GM12874 (cell line): ENCODE measurements around the gene FAM184A.

ENCODE experiments used
- TF ChIP-seq, protein P1 (sequence below): IDR thresholded peaks from 2 replicates; pipeline ENCODE4 v1.5.1; 2011; ENCODE audit warnings: low read depth, mild to moderate bottlenecking, control low read depth, low read length, moderate library complexity; ENCODE audit not compliant: insufficient read depth

FAM184A gene

DNA sequence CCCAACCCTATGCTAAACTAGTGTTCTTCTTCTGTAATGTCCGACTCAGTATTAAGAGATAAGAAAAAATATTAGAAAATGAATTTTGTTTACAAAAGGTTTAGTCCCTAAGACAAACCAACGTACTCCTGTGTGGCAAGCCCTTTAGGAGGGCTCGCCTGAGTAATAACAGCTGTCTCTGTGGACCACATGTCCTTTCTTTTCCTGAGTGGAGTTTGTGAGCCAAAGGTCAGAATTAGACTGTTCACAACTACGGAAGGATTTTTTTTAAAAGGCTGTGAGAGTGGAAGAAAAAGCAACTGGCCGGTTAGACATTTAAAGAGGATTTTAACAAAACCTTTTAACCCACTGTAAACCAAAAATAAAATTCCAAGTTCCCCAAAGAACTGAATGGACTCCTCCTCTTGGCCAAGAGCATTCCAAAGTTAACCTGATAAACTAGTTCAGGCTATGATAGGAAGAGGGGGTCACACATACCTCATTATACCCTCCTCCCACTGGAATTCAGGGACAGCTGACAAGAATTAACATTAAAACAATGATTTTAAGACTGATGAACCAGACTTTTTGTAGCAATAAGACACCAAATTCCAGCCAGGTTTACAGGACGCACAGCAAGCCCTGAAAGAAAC, 43.5 kb downstream of the FAM184A start:
- TF ChIP-seq, protein P1, sequence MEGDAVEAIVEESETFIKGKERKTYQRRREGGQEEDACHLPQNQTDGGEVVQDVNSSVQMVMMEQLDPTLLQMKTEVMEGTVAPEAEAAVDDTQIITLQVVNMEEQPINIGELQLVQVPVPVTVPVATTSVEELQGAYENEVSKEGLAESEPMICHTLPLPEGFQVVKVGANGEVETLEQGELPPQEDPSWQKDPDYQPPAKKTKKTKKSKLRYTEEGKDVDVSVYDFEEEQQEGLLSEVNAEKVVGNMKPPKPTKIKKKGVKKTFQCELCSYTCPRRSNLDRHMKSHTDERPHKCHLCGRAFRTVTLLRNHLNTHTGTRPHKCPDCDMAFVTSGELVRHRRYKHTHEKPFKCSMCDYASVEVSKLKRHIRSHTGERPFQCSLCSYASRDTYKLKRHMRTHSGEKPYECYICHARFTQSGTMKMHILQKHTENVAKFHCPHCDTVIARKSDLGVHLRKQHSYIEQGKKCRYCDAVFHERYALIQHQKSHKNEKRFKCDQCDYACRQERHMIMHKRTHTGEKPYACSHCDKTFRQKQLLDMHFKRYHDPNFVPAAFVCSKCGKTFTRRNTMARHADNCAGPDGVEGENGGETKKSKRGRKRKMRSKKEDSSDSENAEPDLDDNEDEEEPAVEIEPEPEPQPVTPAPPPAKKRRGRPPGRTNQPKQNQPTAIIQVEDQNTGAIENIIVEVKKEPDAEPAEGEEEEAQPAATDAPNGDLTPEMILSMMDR, result no peak

DNA sequence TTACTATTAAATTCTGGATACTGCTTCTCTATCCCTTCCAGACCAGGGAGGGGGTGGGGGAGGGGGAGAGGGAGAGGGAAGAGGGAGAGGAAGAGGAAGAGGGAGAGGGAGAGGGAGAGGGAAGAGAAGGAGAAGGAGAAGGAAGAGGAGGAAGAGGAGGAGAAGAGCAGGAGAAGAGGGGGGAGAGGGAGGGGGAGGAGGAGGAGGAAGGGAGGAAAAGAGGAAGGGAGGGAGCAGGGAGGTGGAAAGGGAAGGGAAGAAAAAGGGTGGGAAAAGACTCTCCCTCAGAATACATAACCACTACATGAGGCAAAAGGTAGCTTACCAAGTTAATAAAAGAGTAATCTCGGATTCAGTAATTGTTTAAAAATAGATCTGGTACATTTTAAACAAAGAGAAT, 46.0 kb downstream of the FAM184A start:
- TF ChIP-seq, protein P1, result no peak

DNA sequence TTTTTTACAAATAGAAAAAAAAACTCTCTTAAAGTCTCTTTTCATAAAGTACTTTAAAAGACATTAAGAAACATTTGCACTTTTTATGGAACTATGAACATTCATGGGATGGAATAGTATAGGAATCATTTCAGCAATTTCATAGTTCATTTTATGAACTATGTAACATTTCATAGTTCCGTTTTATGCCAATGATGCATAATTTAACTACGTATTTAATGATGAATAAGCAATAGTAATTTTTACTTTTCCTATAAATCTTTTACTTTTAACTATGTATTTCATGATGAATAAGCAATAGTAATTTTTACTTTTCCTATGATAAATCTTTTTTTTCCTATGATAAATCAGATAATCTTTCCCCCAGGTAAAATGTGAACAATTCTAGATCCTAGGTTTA, 47.7 kb downstream of the FAM184A start:
- TF ChIP-seq, protein P1, result no peak

DNA sequence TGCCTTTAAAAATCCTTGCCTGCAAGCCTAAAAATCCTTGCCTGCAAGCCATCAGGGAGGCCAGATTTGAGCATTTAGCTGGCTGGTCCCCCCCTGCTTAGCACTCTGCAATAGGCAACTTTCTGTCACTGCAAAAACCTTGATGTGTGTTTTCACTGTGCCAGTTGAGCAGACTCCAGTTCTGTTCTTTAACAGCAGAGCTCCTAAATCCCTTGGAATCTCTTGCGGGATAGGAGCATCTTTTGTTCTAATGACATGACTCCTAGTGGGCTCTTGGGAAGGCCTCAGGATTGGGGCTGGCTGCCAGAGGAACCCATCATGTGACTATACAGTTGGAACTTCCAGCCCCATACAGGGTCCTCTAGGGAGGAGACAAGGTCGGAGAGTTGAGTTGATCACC, 50.4 kb downstream of the FAM184A start:
- TF ChIP-seq, protein P1, result no peak

GRCh38 chr6:119027465-119027864, 51.0 kb downstream of the FAM184A start:
- TF ChIP-seq, protein P1, result no peak

DNA sequence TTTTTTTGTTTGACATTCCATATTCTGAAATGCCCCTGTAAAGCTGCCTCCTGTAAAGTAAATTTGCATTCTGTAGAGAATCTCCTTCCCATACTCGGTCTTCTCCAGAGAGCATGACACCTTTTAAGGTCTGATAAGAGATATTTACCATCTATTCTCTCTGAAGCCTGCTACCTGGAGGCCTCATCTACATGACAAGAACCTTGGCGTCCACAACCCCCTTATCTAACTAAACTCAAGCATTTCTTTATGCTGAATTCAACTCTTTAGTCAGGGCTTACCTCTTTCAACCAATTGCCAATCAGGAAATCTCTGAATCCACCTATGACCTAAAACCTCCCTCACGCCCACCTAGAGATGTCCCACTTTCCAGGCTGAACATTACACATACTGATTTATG, 51.6 kb downstream of the FAM184A start:
- TF ChIP-seq, protein P1, result no peak

DNA sequence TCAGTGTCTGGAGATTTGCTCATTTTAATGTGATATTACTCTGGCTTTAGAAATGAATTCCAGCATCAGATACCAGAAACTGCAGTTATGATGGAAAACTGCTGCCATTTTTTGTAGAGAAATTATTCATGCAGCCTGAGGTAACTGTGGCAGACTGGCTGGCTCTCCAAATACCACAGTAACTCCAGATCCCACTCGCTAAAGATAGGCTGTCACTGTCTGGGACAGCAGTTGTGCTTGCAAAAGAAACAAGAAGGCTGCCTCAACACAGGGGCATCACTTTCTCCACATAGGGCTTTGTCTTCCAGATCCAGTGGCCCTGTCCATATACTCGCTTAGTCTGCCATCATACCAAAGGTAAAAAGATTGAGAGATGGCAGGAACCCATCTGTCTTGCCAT, 52.7 kb downstream of the FAM184A start:
- TF ChIP-seq, protein P1, result no peak
